Smooth muscle cell (in vitro differentiated cells): ENCODE data around the gene FBXL4. TPM values are rescaled to one million over a fixed set of nuclear protein-coding genes. Genes with fewer than 3 reads are reported as not detected.

ENCODE experiments used
- DNase-seq: peaks from one replicate; lab custom pipeline; 2025; ENCODE audit not compliant: unreplicated experiment; lab: John Stamatoyannopoulos, UW
- H2AFZ ChIP-seq: fragments of 200-600 bp; sonication (generic); 2 replicates; pipeline ENCODE4 v1.6.0; 2016; ENCODE audit warnings: antibody characterized with exemption, low read depth, mild to moderate bottlenecking
- H3F3A ChIP-seq: fragments of 200-600 bp; sonication (generic); 2 replicates; pipeline ENCODE4 v1.6.0; 2017; ENCODE audit warnings: antibody characterized with exemption, low read depth
- H3K27ac ChIP-seq: fragments of 200-600 bp; sonication (generic); 2 replicates; pipeline ENCODE4 v1.5.1; 2016; ENCODE audit warnings: low read depth, mild to moderate bottlenecking
- H3K27me3 ChIP-seq: fragments of 200-600 bp; sonication (generic); 2 replicates; pipeline ENCODE4 v1.6.1; 2016; ENCODE audit warnings: low read depth, mild to moderate bottlenecking
- H3K36me3 ChIP-seq: fragments of 200-600 bp; sonication (generic); 2 replicates; pipeline ENCODE4 v1.5.1; 2016; ENCODE audit warnings: low read depth
- H3K4me1 ChIP-seq: fragments of 200-600 bp; sonication (generic); 2 replicates; pipeline ENCODE4 v1.5.1; 2016; ENCODE audit warnings: low read depth
- H3K4me2 ChIP-seq: fragments of 200-600 bp; sonication (generic); 2 replicates; pipeline ENCODE4 v1.6.0; 2016; ENCODE audit warnings: mild to moderate bottlenecking
- H3K4me3 ChIP-seq: fragments of 200-600 bp; sonication (generic); 2 replicates; pipeline ENCODE4 v1.5.1; 2016; ENCODE audit warnings: mild to moderate bottlenecking
- H3K79me2 ChIP-seq: fragments of 200-600 bp; sonication (generic); 2 replicates; pipeline ENCODE4 v1.6.0; 2016; ENCODE audit warnings: low read depth, mild to moderate bottlenecking
- H3K9ac ChIP-seq: fragments of 200-600 bp; sonication (generic); 2 replicates; pipeline ENCODE4 v1.6.0; 2016; ENCODE audit warnings: low read depth
- H3K9me3 ChIP-seq: fragments of 200-600 bp; sonication (generic); replicated peaks from 2 replicates; pipeline ENCODE4 v1.5.1; 2016; ENCODE audit warnings: low read depth
- H4K20me1 ChIP-seq: fragments of 200-600 bp; sonication (generic); 2 replicates; pipeline ENCODE4 v1.6.0; 2016; ENCODE audit warnings: low read depth
- CTCF ChIP-seq: fragments of 200-600 bp; sonication (generic); IDR thresholded peaks from 2 replicates; pipeline ENCODE4 v1.5.1; 2017; ENCODE audit warnings: borderline replicate concordance, mild to moderate bottlenecking, antibody characterized with exemption; ENCODE audit not compliant: insufficient read depth, poor library complexity, severe bottlenecking
- WGBS: methylation state at CpG from one replicate; pipeline ENCODE4 v1.1.7; 2016; ENCODE audit warnings: low lambda C conversion rate; 5-methylcytosine and 5-hydroxymethylcytosine counted together
- polyA plus RNA-seq: library from polyadenylated mRNA; unstranded; fragments of >200 nt; fragmentation: Nextera tagmentation; extraction: Ambion mirVana; gene quantifications from 2 replicates; pipeline ENCODE4 v1.2.1, GENCODE V29; 2016
- total RNA-seq: library from RNA; depleted of rRNA; stranded (reverse); fragments of >200 nt; gene quantifications from 2 replicates; pipeline ENCODE4 v1.2.3, GENCODE V29; 2014

Gene FBXL4
- total and polyA plus RNA-seq, 2 experiments from 2014 or later, result 7.3 to 18.8 TPM

DNA sequence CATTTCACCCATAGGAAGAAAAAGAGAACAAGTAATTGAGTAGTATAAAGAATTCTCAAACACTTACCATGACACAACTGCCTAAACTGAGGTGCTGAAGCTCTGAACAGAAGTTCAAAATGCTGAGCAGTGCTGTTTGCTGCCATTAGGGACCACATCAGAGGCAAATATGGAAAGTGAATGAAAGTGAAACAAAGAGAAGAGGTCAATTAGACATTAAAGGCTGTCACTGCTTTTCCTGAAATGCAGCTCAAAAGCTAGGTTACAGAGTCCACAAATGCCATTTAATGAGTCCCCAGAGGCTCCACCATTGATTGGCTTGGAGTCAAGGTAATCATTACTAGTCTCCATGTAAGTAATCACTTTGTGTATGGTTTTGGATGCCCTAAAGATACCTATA lies 67.3 kb downstream of the FBXL4 start:
- DNase-seq, result no peak
- Histone ChIP-seq H3K79me2 (no peaks in the 10 kb centered on the region), H3K9me3 (no peaks in the 10 kb centered on the region), H3K4me1 (no peaks in the 10 kb centered on the region), H3K27me3 (no peaks in the 10 kb centered on the region), H4K20me1 (no peaks in the 10 kb centered on the region), H3K27ac (no peak overlapping the region), H3K9ac (no peak overlapping the region), H3K4me2 (no peak overlapping the region), H3K36me3 (no peaks in the 10 kb centered on the region), H3F3A (no peaks in the 10 kb centered on the region), H2AFZ (no peak overlapping the region), H3K4me3 (no peak overlapping the region)
- no peak for TF ChIP-seq CTCF

DNA sequence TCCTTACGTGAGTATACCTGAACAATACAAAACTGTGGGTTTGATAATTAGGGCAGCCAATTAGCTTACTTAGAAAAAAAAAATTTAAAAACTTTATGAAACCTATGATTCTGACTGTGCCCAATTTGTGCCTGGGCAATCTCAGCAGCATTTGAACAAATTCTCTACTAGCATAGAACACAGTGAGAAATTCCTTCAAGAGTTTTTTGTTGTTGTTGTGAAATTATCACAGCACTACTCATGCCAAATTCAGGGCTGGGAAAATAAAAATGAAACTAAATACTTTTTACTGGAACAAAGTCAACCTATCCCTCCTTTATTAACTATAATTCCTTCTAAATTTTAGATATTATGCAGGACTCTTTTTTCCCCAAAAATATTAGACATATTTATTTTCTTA lies 70.5 kb downstream of the FBXL4 start:
- no peak for DNase-seq
- Histone ChIP-seq H3K27ac (no peak overlapping the region), H3K4me1 (no peaks in the 10 kb centered on the region), H4K20me1 (no peaks in the 10 kb centered on the region), H2AFZ (no peak overlapping the region), H3K79me2 (no peaks in the 10 kb centered on the region), H3K4me2 (no peak overlapping the region), H3K9ac (no peak overlapping the region), H3F3A (no peaks in the 10 kb centered on the region), H3K36me3 (peaks cover 2% of the 10 kb centered on the region), H3K4me3 (no peak overlapping the region), H3K9me3 (no peaks in the 10 kb centered on the region), H3K27me3 (no peaks in the 10 kb centered on the region)
- no peak for TF ChIP-seq CTCF
- WGBS, result 76% methylated on average over 1 of the region's 1 CpG

- Histone ChIP-seq H3K27me3 (no peaks in the 10 kb centered on the region), H3K79me2 (no peaks in the 10 kb centered on the region), H3K4me3 (no peak overlapping the region), H3F3A (no peaks in the 10 kb centered on the region), H3K4me2 (no peak overlapping the region), H3K9ac (no peak overlapping the region), H4K20me1 (no peaks in the 10 kb centered on the region), H3K9me3 (no peaks in the 10 kb centered on the region), H3K4me1 (no peaks in the 10 kb centered on the region), H3K27ac (no peak overlapping the region), H3K36me3 (peaks cover 10% of the 10 kb centered on the region), H2AFZ (no peak overlapping the region)
- no peak for DNase-seq
- WGBS, result 96% methylated on average over 2 of the region's 2 CpGs
- no peak for TF ChIP-seq CTCF
These were observed 72.4 kb downstream of the FBXL4 start for GRCh38 chr6:98875375-98875774.

DNA sequence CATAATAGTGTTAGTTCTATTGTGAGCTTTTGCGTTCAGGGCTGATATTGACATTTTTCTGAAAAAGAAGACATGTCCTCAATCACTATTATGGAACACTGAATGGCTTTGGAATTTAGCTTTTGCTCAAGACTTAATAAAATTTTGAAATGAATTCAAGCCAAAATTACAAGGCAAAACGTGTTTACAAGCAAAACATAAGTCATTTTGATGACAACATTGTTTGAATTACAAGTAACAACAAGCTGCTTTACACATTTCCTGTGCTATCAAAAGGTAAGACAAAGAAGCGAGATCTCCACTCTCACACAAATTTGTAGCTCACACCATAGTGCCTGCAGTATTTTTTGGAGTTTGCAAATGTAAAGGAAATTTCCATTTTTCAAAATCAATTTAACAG lies 75.9 kb downstream of the FBXL4 start:
- Histone ChIP-seq H3K79me2 (no peaks in the 10 kb centered on the region), H3K4me3 (no peak overlapping the region), H3K4me1 (no peaks in the 10 kb centered on the region), H3K27ac (no peak overlapping the region), H2AFZ (no peak overlapping the region), H4K20me1 (no peaks in the 10 kb centered on the region), H3K4me2 (no peak overlapping the region), H3K36me3 (peaks cover 13% of the 10 kb centered on the region), H3K9ac (no peak overlapping the region), H3K27me3 (no peaks in the 10 kb centered on the region), H3K9me3 (no peaks in the 10 kb centered on the region), H3F3A (no peaks in the 10 kb centered on the region)
- no peak for TF ChIP-seq CTCF
- no peak for DNase-seq
- WGBS, result 94% methylated on average over 3 of the region's 3 CpGs
